T-cell (primary cell): Measurements from ENCODE around the gene TMED6. TPM values are rescaled to one million over a fixed set of nuclear protein-coding genes. Genes with fewer than 3 reads are reported as not detected.
"Not testable (repeated sequence)": the region's sequence is repeated elsewhere in the genome, so short reads cannot be mapped to it uniquely, and the experiment has no call there.

Source experiments
- ATAC-seq, 4 experiments: fragments of 200-7000 bp in 3 of 4; fragments of 150-1000 bp in 1 of 4; cut with Tn5 transposase; replicated peaks in 1 of 4; 1 replicate in 3 of 4; 2 replicates in 1 of 4; pipeline ENCODE4 v1.10.0; 2021; ENCODE audit warnings: moderate library complexity in 3 of 4, mild to moderate bottlenecking in 2 of 4, moderate number of reproducible peaks in 1 of 4
- CTCF ChIA-PET, 2 donors: fragments of 300-600 bp; sonication (Branson Sonifier 250); formaldehyde crosslinking; loops; one replicate each; lab custom pipeline; 2022; ENCODE audit warnings: antibody characterized with exemption in 2 of 2; lab: Charles Lee
- POLR2A ChIA-PET, 2 donors: fragments of 300-600 bp; sonication (Branson Sonifier 250); formaldehyde crosslinking; loops; one replicate each; lab custom pipeline; 2022; ENCODE audit warnings: antibody characterized with exemption in 2 of 2; lab: Charles Lee
- DNase-seq, 35 experiments: peaks; one replicate each; pipeline versions ENCODE4 v3.0.0 to v3.0.0-alpha.2; 2013 to 2023
- H3K27ac ChIP-seq: one replicate; pipeline ENCODE4 v1.5.1; 2013; ENCODE audit warnings: low read length
- H3K27me3 ChIP-seq, 2 experiments: replicated peaks in 1 of 2; 1 replicate in 1 of 2; 2 replicates in 1 of 2; pipeline versions ENCODE4 v1.6.1 to v1.7.0; 2013; ENCODE audit warnings: low read length in 1 of 2, mixed read lengths in 1 of 2; ENCODE audit not compliant: control insufficient read depth in 2 of 2, insufficient read depth in 2 of 2; ENCODE audit errors: extremely low read depth in 1 of 2
- H3K36me3 ChIP-seq, 2 donors: 1 replicate in 1 of 2; 2 replicates in 1 of 2; pipeline versions ENCODE4 v1.6.1 to v1.7.0; 2013; ENCODE audit warnings: low read length in 1 of 2; ENCODE audit not compliant: control insufficient read depth in 2 of 2, insufficient read depth in 1 of 2; ENCODE audit errors: extremely low read depth in 1 of 2
- H3K4me1 ChIP-seq, 2 experiments: 1 replicate in 1 of 2; 2 replicates in 1 of 2; pipeline versions ENCODE4 v1.6.1 to v1.7.0; 2013; ENCODE audit warnings: low read length in 2 of 2, mixed read lengths in 1 of 2; ENCODE audit not compliant: insufficient read depth in 2 of 2, control insufficient read depth in 1 of 2; ENCODE audit errors: extremely low read depth in 1 of 2
- H3K4me3 ChIP-seq, 2 donors: 1 replicate in 1 of 2; 2 replicates in 1 of 2; pipeline versions ENCODE4 v1.5.1 to v1.7.0; 2013; ENCODE audit warnings: mild to moderate bottlenecking in 2 of 2, low read length in 1 of 2, moderate library complexity in 1 of 2; ENCODE audit not compliant: control insufficient read depth in 1 of 2; ENCODE audit errors: extremely low read depth in 1 of 2
- H3K9me3 ChIP-seq: 2 replicates; pipeline ENCODE4 v1.7.0; 2013
- H3K27ac Mint-ChIP-seq, 2 donors: one replicate each; pipeline ENCODE4 v1.8.0; 2020 to 2021; ENCODE audit warnings: mild to moderate bottlenecking in 2 of 2, mixed read lengths in 2 of 2
- H3K27me3 Mint-ChIP-seq, 2 donors: one replicate each; pipeline ENCODE4 v1.8.0; 2021 to 2022; ENCODE audit warnings: mixed read lengths in 2 of 2
- H3K36me3 Mint-ChIP-seq: one replicate; pipeline ENCODE4 v1.8.0; 2021; ENCODE audit warnings: mixed read lengths
- H3K4me1 Mint-ChIP-seq, 3 donors: one replicate each; pipeline ENCODE4 v1.8.0; 2020 to 2022; ENCODE audit warnings: mixed read lengths in 3 of 3, mild to moderate bottlenecking in 1 of 3
- H3K4me3 Mint-ChIP-seq, 3 donors: one replicate each; pipeline ENCODE4 v1.8.0; 2020 to 2022; ENCODE audit warnings: mild to moderate bottlenecking in 3 of 3, mixed read lengths in 3 of 3, moderate library complexity in 3 of 3
- H3K9me3 Mint-ChIP-seq, 3 donors: one replicate each; pipeline ENCODE4 v1.8.0; 2020 to 2022; ENCODE audit warnings: mixed read lengths in 3 of 3
- WGBS: methylation state at CpG from one replicate; pipeline ENCODE4 v1.1.5; 2013; ENCODE audit warnings: missing lambda C conversion rate; ENCODE audit not compliant: insufficient coverage; 5-methylcytosine and 5-hydroxymethylcytosine counted together
- total RNA-seq, 35 experiments: library from RNA in 6 of 35; stranded (reverse) in 6 of 35; fragments of 120-200 nt in 1 of 35; gene quantifications; one replicate each; pipeline versions ENCODE4 v1.2.1 to v1.2.4 and lab custom pipeline; 2013 to 2026

Gene TMED6
- total RNA-seq, 5 donors from 2014 or later (not counting 1 experiment from before 2014, with no cell fraction given), result 2.6 to 4.6 (median 3.0) TPM

GRCh38 chr16:69366431-69366830, 14.8 kb upstream of the TMED6 start:
- DNase-seq (no peak), ATAC-seq (no peak)
- CTCF ChIA-PET, result no interaction called here
- Mint-ChIP-seq H3K4me3 (no peak overlapping the region), H3K27ac (no peak overlapping the region), H3K27me3 (no peaks in the 10 kb centered on the region), H3K36me3 (peaks cover 53% of the 10 kb centered on the region), H3K9me3 (no peaks in the 10 kb centered on the region), H3K4me1 (peaks cover 5 to 16% (median 15%) of the 10 kb centered on the region in 3 donors)
- Histone ChIP-seq H3K27ac (no peak overlapping the region), H3K9me3 (no peaks in the 10 kb centered on the region), H3K27me3 (no peaks in the 10 kb centered on the region), H3K4me1 (no peaks in the 10 kb centered on the region), H3K4me3 (no peak overlapping the region), H3K36me3 (peaks cover 23 to 70% of the 10 kb centered on the region in 2 donors)
- POLR2A ChIA-PET, result no interaction called here
- no CpG with 5 or more reads among the region's 7 CpGs for WGBS

GRCh38 chr16:69365901-69366300, 14.3 kb upstream of the TMED6 start:
- no peak overlapping the region for H3K4me3 Mint-ChIP-seq
- WGBS, result no CpG with 5 or more reads among the region's 2 CpGs
- H3K27me3 ChIP-seq, result no peaks in the 10 kb centered on the region
- no peak overlapping the region for H3K4me3 ChIP-seq
- peaks cover 24 to 70% of the 10 kb centered on the region in 2 donors for H3K36me3 ChIP-seq
- no peaks in the 10 kb centered on the region for H3K9me3 ChIP-seq
- no peak overlapping the region for H3K27ac ChIP-seq
- no peak overlapping the region for H3K27ac Mint-ChIP-seq
- CTCF ChIA-PET, result no interaction called here
- no peaks in the 10 kb centered on the region for H3K4me1 ChIP-seq
- H3K9me3 Mint-ChIP-seq, result no peaks in the 10 kb centered on the region
- H3K4me1 Mint-ChIP-seq, result peaks cover 5 to 18% (median 16%) of the 10 kb centered on the region in 3 donors
- no peak for DNase-seq
- no peaks in the 10 kb centered on the region for H3K27me3 Mint-ChIP-seq
- H3K36me3 Mint-ChIP-seq, result peaks cover 56% of the 10 kb centered on the region
- no peak for ATAC-seq
- POLR2A ChIA-PET, result no interaction called here

- Histone ChIP-seq H3K36me3 (peaks cover 14 to 66% of the 10 kb centered on the region in 2 donors), H3K9me3 (no peaks in the 10 kb centered on the region), H3K4me3 (no peak overlapping the region), H3K27me3 (no peaks in the 10 kb centered on the region), H3K4me1 (no peaks in the 10 kb centered on the region), H3K27ac (no peak overlapping the region)
- H3K4me1 Mint-ChIP-seq, result peaks cover 5 to 13% (median 7%) of the 10 kb centered on the region in 3 donors
- H3K9me3 Mint-ChIP-seq, result no peaks in the 10 kb centered on the region
- no peak overlapping the region for H3K4me3 Mint-ChIP-seq
- ChIA-PET POLR2A (no interaction called here), CTCF (no interaction called here)
- ATAC-seq (no peak), DNase-seq (no peak)
- no CpG with 5 or more reads among the region's 2 CpGs for WGBS
- no peak overlapping the region for H3K27ac Mint-ChIP-seq
- H3K27me3 Mint-ChIP-seq, result no peaks in the 10 kb centered on the region
- H3K36me3 Mint-ChIP-seq, result peaks cover 44% of the 10 kb centered on the region
Observed at GRCh38 chr16:69364088-69364487, 12.5 kb upstream of the TMED6 start.

- no peaks in the 10 kb centered on the region for H3K9me3 ChIP-seq
- Mint-ChIP-seq H3K4me1 (peaks cover 5 to 13% (median 7%) of the 10 kb centered on the region in 3 donors), H3K36me3 (peaks cover 42% of the 10 kb centered on the region), H3K4me3 (no peak overlapping the region), H3K9me3 (no peaks in the 10 kb centered on the region), H3K27ac (no peak overlapping the region), H3K27me3 (no peaks in the 10 kb centered on the region)
- H3K36me3 ChIP-seq, result peaks cover 14 to 62% of the 10 kb centered on the region in 2 donors
- DNase-seq, result no peak
- 100% methylated on average over 4 of the region's 5 CpGs for WGBS
- H3K27me3 ChIP-seq, result no peaks in the 10 kb centered on the region
- ATAC-seq, result no peak
- ChIA-PET CTCF (no interaction called here), POLR2A (no interaction called here)
- no peak overlapping the region for H3K4me3 ChIP-seq
- no peaks in the 10 kb centered on the region for H3K4me1 ChIP-seq
- H3K27ac ChIP-seq, result no peak overlapping the region
Observed at GRCh38 chr16:69363281-69363717, 11.7 kb upstream of the TMED6 start.

GRCh38 chr16:69360070-69360469, 8.5 kb upstream of the TMED6 start:
- CTCF ChIA-PET, H3K27me3 Mint-ChIP-seq, H3K9me3 Mint-ChIP-seq, H3K27ac ChIP-seq, ATAC-seq, H3K27ac Mint-ChIP-seq, POLR2A ChIA-PET, H3K4me3 ChIP-seq, H3K4me1 ChIP-seq, H3K9me3 ChIP-seq, DNase-seq, H3K4me3 Mint-ChIP-seq, H3K27me3 ChIP-seq: not testable (repeated sequence)
- WGBS, result 100% methylated on average over 3 of the region's 9 CpGs
- peaks cover 18 to 53% of the 10 kb centered on the region in 2 donors for H3K36me3 ChIP-seq
- Mint-ChIP-seq H3K36me3 (peaks cover 35% of the 10 kb centered on the region), H3K4me1 (peaks cover 3 to 13% (median 3%) of the 10 kb centered on the region in 3 donors)

- WGBS, result 100% methylated on average over 3 of the region's 6 CpGs
- H3K27me3 Mint-ChIP-seq, result no peaks in the 10 kb centered on the region
- H3K4me1 ChIP-seq, result peaks cover 0 to 10% of the 10 kb centered on the region in 2 experiments
- POLR2A ChIA-PET, result no interaction called here
- no peak overlapping the region for H3K4me3 Mint-ChIP-seq
- no peak overlapping the region for H3K4me3 ChIP-seq
- H3K27me3 ChIP-seq, result no peaks in the 10 kb centered on the region
- DNase-seq (no peak), ATAC-seq (no peak)
- H3K36me3 ChIP-seq, result peaks cover 6 to 16% of the 10 kb centered on the region in 2 donors
- H3K27ac Mint-ChIP-seq, result no peak overlapping the region
- peaks cover 14% of the 10 kb centered on the region for H3K36me3 Mint-ChIP-seq
- no peaks in the 10 kb centered on the region for H3K9me3 ChIP-seq
- no peaks in the 10 kb centered on the region for H3K9me3 Mint-ChIP-seq
- CTCF ChIA-PET, result interaction anchor here in 1 of 2 donors (0.6 kb wide), 1 partner anchor 24 kb away, joined by 6 read pairs; no protein-coding TSS in a partner anchor
- H3K27ac ChIP-seq, result no peak overlapping the region
- H3K4me1 Mint-ChIP-seq, result peaks cover 0 to 7% (median 0%) of the 10 kb centered on the region in 3 donors
Observed at GRCh38 chr16:69350536-69351133, 951 bp downstream of the TMED6 start.
